ENCODE data around the gene FLAD1.

The FLAD1 gene

DNA sequence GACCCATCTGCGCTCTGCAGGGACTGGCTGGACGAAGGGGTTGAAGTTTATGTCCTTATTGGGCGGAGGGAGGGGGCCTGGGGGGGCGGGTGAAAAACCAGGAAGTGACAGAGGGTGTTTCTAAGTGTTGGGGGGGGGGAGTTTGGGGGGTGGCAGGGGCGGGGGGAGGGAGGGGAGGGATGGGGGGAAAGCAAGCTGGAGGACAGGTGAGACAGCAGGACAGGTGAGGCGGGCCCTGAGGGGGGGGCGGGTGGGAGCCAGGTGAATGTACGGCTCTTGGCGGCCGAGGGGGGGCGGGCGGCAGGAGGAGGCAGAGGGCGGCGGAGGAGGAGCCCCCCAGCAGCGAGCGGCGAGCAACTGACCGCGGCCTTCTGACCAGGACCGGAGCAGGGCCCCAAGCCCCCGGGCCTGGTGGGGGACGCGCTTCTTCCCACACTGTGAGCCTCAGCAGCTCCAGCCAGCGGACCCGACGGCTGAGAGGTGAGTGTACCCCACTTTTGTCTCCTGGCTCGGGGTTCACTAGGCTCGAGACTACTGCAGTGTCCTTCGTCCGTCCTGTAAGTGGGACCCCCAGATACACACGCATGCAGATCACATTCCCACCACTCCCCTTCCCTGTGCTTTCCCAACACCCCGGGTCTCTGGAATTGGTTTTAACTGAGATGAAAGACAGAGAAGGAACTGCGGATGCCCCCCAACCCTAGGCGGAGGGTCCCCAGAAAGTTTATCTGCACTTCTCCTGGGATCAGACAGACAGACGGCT, 19.5 kb downstream of the FLAD1 start, which contains the start of gene ZBTB7B:
TSS of gene ZBTB7B (plus strand) at position 339 of the 763 bp plus-strand sequence. CDS start 11,859 bp downstream, outside the sequence.
- DNase-seq (ENCODE audit: extremely low read depth in 1 of 2, low read depth in 1 of 2), result no peak

DNA sequence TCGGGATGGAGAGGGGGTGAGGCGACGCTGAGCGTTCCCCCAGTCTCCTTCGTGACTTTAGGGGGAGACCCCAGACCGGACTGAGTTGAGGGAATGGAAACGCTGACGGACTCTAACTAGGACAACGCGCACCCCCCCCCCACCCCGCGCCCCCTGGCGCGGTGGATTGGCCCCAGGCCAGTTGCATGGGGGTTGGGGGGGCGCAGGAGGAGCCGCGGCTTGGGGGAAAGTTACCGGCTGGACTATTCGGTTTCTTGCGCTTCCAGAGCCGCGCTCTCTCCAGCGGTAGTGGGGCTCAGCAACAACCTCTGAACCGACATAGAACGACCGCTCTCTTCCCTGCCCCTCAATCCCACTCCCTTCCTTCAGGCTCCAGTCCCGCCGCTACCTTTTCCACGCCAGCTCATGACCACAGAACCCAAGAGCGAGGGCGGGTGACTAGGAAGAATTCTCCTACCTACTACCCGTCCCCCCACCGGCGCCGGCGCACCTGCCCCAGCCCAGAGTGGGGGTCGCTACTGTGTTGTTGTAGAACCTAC, 20.2 kb downstream of the FLAD1 start:
- DNase-seq (ENCODE audit: extremely low read depth in 1 of 2, low read depth in 1 of 2), result no peak

DNA sequence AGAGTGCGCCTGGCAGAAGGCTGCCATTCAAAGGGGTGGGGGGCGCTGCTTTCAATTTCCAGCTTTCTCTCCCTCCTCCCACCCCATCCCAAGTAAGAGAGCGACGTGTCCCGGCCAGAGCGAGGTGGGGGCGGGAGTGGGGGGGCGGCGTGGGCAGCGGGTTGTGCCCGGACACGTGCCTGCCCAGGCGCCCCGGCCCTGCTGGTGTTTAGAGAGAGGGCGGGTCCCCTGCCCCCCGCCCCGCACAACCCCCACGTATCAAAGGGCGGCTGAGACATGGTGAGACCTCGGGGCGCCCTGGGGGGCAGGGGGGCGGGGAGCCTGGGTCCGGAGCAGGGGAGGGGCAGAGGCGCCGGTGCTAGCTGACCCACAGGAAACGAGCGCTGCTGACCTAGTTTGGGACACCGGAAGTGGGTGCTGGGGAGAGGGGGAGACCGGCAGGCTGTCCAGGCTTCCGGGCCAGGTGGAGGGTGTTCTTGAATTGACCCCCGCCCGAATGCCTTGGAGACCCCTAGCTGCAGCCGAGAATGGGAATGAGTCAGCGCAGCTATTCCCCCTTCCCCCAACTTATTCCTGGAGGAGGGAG, 20.7 kb downstream of the FLAD1 start:
- DNase-seq (ENCODE audit: extremely low read depth in 1 of 2, low read depth in 1 of 2), result no peak

DNA sequence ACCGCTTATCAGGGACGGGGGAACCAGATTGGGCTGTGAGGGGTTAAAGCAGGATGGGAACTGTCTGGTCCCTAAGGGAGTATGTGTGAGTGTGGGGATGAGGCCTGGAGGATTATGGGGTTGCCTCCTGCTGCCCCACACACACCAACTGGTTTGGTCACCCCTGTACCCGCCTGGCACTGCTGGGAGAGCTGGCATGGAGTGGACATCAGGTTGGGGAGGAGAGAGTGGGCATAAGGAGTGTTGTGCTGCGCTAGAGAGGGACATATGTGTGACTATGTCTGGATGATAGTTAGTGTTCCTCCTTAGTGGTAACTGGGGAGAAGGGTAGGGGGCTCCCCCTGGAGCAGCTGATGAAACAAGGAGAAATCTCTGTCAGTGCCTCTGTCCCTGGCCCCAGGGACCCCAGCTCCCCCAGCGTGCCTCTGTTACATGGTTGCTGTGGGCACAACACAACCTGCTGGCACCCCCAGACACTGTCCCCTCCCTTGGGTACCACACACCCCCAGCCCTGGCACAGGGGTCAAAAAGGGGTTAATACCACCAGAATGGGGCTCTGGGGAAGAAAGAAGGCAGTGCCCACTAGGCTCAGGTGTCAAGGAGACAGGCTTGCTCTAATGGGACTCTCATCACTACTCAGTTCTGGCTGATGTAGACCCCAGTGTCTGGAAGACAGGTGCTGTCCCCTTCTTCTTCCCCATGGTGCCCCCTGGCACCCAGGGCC, 21.4 kb downstream of the FLAD1 start:
- no peak for DNase-seq (ENCODE audit: extremely low read depth in 1 of 2, low read depth in 1 of 2)

DNA sequence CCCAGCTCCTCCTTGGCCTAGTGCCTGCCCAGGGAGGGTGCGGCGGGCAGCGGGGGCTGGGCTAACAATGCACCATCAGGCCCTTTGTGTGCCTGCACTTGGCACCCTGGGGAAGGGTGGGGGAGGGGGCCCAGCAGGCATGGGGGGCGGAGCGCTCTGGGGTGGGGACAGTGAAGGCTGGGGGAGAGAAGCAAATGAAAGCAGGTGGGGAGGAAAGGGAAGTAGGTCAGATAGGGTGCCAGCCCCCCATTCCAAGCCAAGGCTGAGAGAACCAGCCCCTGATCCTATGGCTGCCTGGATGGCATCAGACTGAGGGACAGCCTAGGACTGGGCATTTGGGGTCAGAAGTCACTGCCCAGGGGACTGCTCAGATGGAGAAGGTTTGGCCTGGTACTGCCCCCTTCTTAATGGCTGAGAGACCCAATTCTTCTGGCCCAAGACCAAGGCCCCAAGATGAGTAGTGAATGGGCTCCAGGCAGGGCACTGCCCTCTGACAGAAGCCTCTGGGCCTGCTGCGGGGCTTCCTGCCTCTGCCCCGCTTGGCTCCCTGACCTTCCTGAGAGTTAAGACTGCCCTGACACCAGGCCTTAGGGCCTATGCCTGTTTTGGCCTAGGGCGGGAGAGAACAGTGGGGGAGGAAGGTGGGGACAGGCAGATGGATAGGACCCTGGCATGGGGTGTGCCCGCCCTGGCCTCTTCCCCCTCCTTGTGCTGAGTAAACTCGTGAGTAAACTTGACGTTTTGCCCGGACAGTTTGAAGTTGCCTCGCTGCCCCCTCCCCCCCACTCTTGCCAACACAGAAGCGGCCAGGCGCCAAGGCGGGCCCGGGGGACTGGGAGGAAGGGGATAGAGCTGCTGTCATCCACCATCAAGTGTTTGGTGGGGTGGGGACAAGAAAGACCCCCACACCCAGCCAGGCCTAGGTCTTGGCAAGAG, 22.2 kb downstream of the FLAD1 start:
- DNase-seq (ENCODE audit: extremely low read depth in 1 of 2, low read depth in 1 of 2), result no peak

DNA sequence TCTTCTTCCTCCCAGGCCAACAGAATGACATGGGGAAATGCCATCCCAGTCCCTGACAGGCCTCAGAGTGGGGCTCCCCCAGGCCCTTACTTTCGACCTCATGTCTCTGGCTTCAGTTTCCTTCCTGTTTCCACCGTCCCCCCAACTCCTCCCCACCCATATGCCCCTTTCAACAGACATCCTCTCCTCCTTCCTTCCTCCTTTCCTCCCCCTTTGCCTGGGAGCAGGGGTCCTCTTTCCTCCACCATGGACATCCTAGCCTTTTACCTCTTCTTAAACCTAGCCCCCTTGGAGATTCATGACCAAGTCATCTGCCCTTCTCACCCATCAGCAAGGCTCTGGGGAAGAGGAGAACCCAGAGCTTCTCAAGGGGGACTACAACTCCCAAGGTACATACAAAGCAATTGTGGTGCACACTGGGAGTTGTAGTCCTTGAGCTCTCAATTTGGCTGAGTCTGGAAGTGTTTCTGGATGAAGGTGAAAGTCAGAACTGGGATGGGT, 23.5 kb downstream of the FLAD1 start:
- no peak for DNase-seq (ENCODE audit: extremely low read depth in 1 of 2, low read depth in 1 of 2)

DNA sequence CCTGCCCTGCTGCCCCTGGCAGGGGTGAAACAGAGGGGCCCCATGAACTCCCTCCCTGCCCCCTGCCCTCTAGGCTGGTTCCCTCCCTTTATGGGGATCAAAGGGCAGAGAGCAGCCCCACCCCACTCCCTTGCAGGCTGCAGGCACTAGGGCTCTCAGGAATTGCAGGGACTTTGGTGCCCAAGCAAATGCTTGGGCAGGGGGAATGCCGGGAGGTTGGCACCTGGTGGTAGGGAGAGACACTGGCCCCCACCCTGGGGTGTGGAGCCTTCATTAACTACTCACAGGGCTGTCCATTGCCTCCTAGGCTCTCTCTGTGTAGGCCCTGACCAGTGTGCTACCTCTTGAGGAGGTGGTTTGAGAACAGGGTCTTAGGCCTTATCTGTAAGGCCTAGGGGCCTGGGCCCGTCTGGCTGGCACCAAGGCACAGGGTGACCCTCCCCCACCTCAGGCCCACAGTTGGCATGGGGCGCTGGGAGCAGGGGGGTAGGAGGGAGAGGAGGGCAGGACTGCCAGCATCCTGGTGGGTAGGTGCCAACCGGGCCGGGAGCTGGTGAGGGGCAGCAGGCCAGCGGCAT, 24.2 kb downstream of the FLAD1 start:
- no peak for DNase-seq (ENCODE audit: extremely low read depth in 1 of 2, low read depth in 1 of 2)

DNA sequence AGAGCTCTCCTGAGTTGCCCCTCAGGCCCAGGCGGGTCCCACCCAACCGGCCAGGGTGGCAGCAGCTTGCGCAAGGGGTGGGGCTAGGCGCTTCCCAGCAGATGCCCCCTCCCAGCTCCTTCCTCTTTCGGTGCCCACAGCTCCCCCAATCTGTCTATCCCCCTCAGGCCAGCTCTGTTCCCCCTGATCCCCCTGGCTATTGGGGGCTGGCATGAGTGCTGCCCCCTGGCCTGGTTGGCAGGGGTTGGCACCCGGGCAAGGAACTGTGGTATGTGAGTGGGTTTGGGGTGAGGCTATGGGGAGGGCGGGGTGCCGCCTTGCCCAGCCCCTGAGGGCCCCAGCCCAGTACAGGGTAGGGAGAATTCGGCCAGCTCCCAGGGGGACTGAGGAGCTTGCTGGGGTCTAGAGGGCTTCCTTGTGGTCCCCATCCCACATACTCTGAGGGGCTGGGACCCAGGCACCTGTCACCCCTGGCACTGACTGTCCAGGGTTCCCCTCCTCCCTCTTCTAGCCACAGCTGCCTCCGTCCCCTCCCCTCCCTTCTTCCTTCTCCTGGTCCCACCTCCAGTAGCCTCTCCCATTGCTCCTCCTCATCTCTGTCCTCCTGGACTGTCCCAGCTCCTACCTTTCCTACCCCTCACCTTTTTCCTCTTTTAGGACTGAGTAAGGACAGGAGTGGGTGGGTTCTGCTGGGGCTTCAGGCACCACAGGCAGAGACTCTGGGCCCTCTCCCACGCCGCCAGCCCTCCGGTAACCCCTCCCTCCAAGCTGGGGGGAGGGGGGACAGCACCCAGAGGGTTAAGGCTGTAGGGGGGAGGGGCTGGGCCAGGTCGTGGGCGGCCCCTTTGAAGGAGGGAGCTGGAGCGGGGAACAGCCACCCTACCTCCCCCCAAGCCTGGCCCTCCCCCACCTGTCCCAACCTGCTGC, 25.1 kb downstream of the FLAD1 start:
- DNase-seq (ENCODE audit: extremely low read depth in 1 of 2, low read depth in 1 of 2), result no peak

DNA sequence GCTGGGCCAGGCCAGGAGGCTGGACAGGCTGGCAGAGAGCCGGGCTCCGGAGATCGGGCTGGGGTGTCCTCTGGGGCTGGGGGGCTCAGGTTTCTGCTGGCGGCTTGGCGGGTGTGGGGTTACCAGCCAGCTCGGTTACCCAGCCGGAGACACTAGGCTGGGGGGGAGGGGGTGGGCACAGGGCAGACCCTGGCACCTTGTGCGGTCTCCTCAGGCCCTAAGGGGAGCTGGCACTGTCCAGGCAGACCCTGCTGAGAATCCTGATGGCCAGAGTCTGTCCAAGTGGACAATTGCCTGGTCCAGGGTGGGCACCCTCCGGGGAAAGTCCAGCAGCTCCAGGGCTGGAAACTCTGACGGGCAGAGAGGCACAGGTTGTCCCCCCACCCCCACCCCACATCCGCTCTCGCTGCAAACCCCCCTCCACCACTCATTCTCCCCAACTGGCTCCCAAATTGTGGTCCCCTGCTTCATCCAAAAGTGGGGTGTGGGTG, 26.1 kb downstream of the FLAD1 start:
- no peak for DNase-seq (ENCODE audit: extremely low read depth in 1 of 2, low read depth in 1 of 2)

DNA sequence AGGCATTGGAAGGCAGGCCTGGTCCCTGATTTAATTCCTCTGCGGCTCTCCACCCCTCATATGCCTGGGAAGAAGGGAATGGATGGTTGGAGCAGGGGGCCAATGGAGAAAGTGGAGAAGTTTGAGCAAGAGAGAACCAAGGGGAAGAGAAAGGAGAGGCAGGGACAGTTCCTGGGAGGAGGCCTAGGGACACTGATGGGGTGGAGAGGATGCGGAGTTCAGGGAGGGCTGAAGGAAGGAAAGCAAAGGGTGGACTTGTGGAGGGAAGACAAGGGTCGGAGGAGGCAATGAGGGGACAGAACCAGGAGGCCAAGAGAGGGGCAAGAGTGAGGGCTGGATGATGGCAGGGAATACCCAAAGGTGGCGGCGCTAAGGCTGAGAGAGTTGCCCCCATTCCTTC, 26.6 kb downstream of the FLAD1 start:
- no peak for DNase-seq (ENCODE audit: extremely low read depth in 1 of 2, low read depth in 1 of 2)

DNA sequence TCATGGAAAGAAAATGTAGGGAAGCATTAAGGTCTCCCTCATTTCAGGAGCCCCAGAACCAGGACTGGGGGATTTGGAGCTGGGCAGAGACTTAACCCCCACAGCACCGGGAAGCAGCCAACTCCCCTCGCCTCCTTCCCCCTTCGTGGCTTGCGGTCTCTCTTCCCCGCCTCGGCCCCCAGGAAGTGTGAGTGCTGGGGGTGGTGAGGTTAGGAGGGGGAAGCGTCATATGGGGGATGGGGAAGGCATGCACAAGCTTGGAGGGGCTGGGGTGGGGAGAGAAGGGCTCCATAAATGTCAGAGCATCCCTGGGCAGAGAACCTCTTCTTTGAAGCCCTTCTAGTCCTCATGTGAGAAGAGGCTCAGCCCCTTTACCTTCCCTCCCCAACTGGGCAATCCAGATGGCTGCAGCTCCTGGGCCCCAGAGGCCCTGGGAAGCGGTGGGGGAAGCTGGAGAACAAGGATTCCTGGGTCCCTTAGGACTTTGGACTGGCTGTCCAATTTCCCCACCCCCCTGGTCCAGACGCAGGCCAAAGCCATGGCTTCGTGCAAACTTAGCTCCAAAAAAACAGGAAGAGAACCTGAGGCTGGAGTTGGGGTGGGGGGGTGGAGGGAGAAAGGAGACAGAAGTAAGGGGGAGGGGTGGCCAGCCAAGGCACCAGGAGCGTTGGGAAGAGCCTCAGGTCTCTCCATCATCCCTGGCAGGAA, 27.2 kb downstream of the FLAD1 start:
- no peak for DNase-seq (ENCODE audit: extremely low read depth in 1 of 2, low read depth in 1 of 2)

DNA sequence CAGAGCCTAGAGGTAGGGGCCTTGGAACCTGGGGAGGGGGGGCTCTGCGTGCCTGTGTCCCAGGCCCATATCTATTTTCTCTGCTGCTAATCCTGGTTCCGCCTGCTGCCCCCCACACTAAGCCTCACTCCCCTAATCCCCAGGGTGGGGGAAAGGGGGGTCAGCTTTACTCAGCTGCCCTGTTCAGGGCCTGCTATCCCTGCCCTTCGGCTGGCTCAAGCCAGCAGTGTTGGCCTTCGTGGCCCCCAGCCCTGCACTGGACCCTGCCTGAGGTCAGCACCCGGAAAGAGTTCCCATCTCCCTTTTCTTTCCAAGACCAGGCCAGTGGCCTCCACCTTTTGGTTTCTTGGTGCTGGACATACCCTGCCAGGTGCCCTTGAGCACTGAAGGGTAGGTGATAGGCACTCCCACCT, 27.9 kb downstream of the FLAD1 start:
- no peak for DNase-seq (ENCODE audit: extremely low read depth in 1 of 2, low read depth in 1 of 2)

DNA sequence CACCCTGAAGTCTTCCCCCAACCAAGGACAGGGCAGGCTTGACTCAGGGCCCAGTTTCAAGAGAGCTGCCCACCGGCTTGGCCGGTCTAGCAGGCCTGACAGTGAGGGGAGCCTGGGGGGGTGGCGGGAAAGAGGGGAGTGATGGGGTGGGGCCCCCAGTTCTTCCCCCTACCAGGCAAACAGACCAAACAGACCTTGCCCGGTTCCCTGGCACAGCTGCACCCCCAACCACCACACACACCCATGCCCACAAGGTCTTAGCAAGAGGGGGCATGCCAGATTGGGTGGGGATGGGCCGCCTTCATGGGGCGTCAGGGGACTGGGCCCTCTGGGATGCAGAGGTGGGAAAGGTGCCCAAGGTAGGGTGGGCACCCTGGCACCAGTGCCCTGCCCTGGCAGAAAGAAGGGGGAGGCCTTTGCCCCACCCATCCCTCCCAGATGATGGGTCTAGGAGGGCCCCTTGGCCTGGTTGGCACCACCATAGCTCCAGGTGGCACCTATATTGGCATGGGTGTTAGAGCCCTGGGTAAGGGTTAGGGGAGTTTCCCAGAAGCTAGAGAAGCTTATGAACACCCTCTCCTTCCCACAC, 28.4 kb downstream of the FLAD1 start:
- DNase-seq (ENCODE audit: extremely low read depth in 1 of 2, low read depth in 1 of 2), result no peak

DNA sequence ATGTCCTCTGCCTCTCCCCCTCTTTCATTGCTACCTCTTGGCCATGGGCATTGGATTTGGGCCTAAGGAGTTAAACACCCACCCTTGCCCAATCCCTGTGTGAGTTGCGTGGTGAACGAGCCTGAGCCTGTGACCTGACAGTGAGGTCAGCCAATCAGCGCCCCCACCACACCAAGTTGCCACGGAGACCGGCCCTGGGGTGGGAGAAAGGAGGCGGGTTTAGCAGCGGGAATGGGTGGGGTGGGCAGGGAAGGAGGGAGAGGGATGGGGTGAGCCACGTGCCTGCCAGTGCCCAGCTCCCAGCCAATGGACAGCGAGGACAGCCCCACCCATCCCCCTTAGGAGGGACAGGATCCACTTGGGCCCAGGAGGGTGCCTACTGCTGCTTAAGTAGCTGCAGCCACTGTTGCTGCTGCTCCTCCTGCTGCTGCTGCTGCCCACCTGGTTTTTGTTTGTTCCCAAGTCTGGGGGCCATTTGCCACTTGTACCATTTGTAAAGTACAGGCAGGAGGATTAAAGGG, 28.9 kb downstream of the FLAD1 start:
- DNase-seq (ENCODE audit: extremely low read depth in 1 of 2, low read depth in 1 of 2), result no peak

DNA sequence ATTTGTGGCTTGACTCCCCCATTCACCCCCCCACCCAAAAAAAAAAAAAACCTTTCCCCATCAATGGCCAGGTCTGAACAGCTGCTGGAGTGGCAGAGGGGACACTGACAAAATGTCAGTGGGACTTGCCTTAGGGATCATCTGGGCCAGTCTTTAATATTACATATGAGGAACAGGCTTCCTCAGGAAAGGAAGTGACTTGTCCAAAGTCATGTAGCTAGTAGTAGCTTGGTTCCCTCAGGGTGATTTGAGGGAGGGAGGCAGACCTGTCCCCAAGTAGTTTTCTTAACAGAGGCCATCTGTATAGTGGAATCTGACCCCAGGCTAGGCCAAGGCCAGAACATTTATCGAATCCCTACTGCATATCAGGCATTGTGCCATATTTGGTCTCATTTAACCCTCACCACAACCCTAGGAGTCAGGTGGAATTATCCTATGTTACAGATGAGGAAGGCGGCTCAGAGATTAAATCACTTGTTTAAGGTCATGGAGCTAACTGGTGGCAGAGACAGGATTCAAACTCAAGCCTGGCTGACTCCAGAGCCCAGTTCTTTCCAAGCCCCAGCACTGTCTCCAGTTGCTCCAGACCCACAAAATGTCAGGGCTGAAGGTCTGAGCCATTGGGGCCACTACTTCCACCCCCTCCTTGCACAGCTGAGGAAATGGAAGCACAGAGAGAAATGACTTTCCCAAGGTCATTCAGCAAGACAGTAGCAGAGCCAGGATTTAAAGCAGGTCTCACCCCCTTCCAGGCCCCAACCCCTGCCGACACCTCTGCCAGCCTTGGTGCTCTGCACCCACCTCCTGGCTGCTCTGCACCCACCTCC, 29.8 kb downstream of the FLAD1 start:
- no peak for DNase-seq (ENCODE audit: extremely low read depth in 1 of 2, low read depth in 1 of 2)

DNA sequence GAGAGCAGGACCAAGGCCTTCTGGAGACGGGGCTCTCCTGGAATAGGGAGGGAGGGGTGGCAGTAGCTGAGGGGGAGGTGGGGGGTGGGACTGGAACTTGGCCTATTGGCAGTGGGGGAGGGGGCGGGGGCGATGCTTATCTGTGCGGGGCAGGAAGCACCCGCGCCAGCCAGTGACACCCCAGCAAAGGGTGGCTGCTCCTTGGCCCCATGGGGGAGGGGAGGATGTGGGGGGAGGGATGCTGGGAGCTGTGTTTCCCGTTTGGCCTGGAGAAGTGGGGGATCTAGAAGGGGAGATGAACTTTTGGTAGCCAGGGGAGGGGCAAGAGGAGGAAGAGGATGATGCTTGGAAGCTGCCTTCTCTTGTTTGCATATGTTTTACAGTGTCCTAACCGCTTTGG, 30.5 kb downstream of the FLAD1 start:
- no peak for DNase-seq (ENCODE audit: extremely low read depth in 1 of 2, low read depth in 1 of 2)

Data from stimulated activated CD8-positive, alpha-beta memory T cell treated with anti-CD3 and anti-CD28 coated beads, Interleukin-7, amount 100 ng/mL, for 48 hours (primary cell).